Measurements from ENCODE around the gene IGLON5.

Gene IGLON5

DNA sequence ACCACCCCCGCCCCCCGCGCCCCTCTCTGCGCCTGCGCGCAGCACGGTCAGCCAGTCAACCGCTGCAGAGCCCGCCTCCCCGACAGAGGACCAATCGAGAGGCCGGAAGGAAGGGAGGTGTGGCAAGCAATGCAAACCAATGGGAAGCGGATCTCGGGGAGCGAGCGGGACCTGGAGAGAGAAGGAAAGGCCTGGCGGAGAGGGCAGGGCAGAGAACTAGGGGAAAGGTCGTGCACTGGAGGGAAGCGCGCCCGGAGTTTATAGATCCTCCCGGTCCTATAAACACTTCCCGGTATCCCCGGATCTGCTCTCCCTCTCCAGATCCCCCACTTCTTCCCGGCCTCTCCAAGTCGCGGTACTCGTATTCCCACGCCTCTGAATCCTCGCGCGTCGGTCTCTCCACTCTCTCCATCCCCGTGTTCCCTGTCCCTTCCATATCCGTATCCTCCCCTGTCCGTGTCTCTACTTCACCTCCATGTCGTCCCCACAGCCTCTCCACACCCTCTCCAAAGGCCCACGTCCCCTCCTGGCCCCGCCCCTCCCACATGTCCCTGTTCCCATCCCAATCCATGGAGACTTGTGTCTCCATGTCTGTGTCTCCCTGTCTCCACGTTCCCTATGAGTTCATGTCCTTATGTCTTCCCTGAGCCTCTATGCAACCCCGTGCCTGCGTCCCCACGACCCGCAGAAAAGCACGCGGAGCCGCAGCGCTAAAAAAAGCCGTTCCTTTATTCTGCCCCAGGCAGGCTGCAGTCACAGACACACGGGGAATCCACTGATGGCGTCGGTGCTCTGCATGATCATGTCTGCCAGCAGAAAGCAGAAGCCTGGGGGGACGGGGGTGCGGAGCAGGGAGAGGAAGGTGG is 55.2 kb downstream of the IGLON5 start:
- peak; percentile 91 for DNase-seq

DNA sequence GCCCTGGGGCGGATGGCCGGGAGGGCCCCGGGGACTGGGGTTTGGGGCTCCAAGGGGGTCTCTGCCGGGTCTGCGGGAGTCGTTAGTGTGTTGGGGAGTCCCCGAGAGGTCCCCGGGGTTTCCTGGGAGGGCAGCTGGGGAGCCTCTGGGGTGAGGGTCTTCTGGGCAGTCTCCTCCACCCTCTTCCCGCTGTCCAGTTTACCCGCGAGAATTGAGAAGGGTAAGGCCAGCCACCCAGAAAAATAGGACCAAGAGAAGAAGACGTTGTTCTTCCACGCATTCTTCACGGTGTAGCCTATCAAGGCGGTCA is 55.8 kb downstream of the IGLON5 start:
- DNase-seq = no peak

DNA sequence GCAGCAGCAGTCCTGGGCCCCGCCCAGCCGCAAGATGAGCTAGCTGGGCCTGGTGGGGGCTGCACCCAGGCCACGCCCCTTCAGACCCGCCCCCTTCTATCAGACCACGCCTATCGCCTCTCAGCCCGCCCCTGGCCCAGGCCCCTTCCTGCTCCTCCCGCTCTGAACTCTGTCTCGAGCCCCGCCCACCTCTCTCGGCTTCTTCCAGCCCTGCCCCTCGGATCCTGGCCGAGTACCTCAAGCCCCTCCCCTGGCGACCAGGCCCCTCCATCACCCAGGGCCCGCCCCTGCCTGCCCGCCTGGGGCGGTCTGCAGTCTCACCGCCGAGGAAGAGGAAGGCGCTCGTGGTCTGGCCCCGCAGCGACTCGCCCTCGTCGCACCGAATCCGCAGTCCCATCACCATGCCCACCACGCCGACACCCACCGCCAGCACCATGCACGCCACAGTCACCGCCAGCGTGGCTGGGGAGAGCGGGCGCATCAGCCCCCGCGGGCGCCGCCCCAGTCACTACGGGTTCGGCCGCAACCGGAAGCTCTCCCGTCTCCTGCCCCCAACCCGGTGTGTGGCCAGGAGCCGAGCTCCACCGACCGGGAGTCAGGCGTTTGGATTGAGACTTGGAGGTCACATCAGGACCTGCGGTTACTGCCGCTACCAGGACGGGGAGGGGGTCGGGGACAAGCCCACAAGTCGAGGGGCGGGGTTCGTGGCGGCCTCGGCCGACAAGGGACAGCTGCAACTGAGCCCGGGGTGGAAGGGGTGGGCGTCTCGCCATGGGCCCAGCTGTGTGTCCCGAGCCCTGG is 56.3 kb downstream of the IGLON5 start:
- DNase-seq = peak; percentile 99

DNA sequence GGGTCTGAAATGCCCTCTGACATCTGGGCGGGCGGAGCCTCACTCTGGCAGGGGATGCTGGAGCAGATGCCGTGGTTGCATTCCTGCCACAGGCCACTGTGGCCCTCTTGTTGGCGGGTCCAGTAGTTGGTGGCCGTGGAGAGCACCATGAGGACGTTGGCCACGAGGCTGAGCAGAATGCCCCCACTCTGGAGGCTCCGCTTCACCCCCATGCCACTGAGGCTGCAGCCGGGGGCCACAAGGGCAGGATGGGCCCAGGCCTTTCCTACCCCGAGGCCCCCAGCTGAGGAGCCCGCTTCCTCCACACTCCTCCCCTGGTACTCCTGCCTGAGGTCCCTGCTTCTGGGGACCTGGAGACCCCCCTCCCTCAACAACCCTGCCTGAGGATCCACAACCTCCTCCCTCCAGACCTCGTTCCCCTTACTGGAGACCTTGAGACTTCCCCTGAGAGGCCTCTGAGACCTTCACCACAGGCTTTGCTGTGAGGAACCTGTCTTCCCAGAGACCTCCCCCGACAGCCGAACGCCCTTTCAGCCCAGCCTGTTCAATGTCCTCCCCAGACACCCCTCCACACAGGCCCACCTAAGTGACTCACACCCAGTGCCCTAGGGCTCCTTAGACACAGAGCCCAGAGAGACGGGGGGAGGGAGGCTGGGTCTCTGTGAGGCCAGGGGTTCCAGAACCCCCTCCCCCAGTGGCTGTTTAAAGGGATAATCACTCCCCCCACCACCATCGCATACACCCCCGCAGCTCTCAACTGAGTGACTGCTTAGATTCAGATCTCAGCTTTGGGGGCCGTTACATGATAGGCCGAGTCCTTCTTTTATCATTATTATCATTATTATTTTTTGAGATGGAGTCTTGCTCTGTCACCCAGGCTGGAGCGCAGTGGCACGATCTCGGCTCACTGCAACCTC is 57.2 kb downstream of the IGLON5 start, which contains the start of gene CLDND2:
TSS of gene CLDND2 (minus strand) at position 638 of the 917 bp plus-strand sequence. CDS start at position 212, 426 bp downstream.
- no peak for DNase-seq

DNA sequence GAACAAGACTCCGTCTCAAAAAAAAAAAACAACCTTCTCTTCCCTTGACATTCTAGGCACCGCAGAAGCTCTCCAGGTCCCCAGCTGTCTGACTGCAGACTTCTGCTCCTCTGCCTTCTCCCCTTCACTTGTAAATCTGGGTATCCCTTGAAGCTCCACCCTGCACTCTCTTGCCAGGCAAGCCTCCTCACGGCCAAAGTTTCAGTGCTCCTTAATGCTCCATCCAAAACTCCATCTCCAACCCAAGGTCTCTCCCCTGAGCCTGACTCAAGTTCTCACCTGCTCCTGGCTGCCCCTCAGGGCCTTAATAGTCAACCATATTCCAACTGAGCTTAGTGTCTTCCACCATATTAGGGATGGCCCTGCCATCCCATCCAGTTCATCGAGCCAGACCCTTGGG is 58.8 kb downstream of the IGLON5 start:
- DNase-seq = no peak

DNA sequence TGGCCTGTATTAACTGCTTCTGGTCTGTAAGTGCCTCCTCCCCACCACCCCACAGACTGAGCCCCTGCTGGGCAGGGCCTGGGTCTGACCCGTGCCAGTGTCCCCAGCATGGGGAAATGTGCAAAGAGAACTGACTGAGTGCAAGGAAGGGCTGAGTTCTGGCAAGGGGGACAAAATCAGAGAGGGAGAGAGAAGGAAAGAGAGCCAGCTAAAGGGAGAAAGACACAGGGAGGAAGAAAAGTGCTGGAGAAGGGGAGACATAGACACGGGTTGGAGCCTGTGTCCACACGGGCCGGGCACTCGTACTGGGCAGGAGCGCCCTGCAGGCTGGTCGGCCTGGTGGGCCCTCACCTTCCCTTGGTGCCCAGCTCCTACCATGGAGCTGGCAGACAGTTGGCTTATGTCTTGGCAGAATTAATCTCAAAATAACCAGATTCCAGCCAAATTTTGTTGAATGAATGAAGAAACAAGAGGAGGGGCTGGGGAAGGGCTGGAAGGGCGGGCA is 59.8 kb downstream of the IGLON5 start:
- DNase-seq = no peak

DNA sequence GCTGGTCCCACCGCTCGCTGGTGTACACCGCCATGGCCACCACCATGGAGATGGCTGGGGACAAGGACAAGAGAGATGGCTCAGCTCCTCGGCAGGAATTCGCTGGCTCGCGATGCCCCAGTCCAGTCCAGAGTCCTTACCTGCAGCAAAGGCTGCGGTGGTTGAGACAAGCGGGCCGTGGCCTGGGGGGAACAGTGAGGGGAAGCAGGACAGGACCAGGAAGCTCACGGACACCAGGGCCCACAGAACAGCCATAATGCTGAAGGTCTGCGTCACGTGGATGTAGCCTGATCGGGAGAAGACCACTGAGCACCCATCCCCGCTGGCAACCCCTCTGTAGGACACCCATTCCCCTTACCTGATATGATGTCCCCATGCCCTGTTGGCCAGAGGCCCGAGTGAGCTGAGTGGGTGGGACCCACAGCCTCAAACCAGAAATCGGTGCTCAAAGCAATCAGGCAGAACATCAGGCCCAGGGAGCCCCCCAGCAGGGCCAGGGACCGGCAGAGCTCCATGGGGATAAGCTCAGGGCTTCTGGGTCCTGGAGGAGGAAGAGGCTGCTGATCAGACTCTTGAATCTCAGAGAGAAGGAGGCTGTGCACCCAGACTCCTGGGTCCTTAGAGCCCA is 60.7 kb downstream of the IGLON5 start:
- DNase-seq = no peak

DNA sequence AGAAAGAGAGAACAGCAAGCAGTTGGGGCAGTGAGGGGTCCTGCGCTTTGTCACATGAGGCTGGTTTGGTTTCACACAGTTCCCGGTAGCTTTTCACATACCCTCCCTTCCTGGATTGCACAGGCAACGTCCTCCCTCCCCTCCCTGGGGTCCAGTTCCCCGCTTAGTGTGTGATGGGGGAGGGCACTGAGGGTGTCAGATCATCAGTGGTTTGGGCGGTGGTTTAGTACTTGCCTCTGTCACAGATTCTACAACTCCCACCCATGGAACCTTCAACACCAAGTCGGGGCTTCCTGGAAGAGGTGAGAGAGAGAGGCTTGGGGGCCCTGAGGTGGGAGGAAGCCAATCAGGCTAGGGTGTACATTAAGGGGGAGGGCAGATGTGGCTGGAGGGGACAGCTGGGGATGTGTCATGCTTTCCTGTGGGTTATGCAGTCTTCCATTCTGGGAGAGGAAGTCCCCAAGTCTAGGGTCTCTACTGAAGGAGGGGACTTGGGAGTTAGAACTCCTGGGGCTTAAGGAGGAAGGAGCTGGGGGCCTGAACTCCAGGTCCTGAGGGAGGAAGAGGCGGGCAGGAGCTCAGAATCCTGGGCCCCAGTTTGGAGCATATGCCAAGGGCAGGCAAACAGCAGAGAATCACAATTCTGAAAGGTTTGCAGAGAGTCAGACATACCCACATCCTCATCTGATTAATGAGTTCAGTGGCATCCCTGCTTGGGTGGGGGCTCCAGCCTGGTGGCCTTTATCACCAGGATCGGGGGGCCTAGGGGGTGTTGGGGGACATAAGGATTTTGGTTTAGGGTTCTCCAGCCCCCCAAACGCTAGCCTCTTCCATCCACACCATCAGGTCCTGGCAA is 61.4 kb downstream of the IGLON5 start, which contains the start of gene NKG7:
TSS of gene NKG7 (minus strand) at position 6 of the 856 bp plus-strand sequence. CDS start 119 bp downstream, outside the sequence.
- DNase-seq = no peak

DNA sequence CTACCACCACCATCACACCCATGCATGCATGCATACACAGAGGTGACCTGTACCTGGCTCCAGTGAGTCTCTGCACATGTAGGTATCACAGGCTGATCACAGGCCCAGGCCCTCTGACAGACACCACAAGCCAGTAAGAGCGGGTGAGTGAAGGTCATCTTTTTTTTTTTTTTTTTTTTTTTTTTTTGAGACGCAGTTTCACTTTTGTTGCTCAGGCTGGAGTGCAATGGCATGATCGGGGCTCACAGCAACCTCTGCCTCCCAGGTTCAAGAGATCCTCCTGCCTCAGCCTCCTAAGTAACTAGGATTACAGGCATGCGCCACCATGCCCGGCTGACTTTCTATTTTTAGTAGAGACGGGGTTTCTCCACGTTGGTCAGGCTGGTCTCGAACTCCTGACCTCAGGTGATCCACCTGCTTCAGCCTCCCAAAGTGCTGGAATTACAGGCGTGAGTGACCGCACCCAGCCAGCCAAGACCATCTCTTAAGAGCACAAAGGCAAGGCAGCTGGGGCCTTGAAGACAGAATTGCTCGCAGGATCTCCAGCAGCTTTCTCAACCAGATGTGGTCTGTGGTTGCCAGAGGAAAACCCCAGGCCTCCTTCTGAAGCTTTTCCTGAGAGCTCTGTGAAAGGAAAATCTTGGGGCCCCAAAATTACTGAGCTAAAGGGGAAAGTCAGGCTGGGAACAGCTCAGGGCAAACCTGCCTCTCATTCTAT is 64.2 kb downstream of the IGLON5 start:
- DNase-seq = no peak

DNA sequence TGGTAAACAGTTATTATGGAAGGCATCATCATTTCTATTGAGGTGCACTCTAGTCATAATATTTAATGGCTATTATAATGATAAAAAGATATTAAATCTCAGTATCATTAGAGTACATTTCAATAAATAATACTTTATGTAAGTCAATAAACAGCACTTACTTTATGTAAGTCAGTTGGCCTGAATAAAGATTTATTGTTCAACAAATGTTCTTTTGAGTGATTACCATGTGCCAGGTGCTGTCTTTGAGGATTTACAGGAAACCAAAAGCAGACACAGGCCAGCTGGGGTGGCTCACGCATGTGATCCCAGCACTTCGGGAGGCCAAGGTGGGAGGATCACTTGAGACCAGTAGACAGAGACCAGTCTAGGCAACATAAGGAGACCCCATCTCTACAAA is 66.0 kb downstream of the IGLON5 start:
- DNase-seq = no peak

DNA sequence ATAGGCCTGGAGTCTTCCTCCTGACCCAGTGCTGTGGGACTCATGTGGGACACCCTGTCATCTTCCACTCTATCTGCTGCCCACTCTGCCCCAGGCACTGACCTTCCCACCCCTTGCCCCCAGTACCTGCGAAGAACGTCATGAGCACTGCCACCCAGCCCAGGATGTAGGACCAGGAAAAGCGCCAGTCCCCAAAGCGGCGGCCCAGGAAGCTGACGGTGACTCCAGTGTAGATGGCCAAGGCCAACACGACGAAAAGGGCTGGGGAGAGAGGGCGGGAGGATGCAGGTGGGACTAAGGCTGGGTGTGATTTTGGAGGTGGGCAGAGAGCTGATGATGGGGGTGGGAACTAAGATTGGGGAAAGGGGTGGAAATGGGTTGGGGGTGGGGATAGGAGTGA is 68.9 kb downstream of the IGLON5 start:
- no peak for DNase-seq
